SH-SY5Y (cell line): ENCODE measurements around the gene RAF1.

Source experiments
- GATA2 ChIP-seq: IDR thresholded peaks from 2 replicates; pipeline ENCODE4 v1.6.1; 2011; ENCODE audit warnings: mild to moderate bottlenecking, low read depth, low read length
- GATA3 ChIP-seq: IDR thresholded peaks from 2 replicates; pipeline ENCODE4 v1.6.1; 2011; ENCODE audit warnings: low read depth, mild to moderate bottlenecking, low read length, moderate library complexity

DNA sequence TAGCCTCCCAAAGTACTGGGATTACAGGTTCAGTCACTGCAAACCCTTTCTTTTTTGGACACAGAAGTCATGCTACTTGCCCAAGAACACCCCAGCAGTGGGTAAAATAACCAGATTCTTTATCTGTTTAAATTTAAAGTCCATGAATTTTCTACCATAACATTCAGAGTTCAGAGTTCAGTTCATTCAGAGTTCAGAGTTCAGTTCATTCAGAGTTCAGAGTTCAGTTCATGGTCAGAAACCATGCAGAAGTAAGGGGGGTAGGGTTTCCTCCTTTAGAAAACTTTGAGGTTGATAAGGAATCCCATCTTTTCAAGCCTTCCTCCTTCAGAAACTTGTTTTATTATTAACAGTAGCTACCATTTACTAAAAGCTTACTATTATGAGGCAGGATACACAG lies 43.2 kb downstream of the RAF1 start:
- TF ChIP-seq GATA3 = no peak
- no peak for TF ChIP-seq GATA2
